Naive thymus-derived CD8-positive, alpha-beta T cell (primary cell): ENCODE results near the gene GDF11. TPM values are rescaled to one million over a fixed set of nuclear protein-coding genes. Genes with fewer than 3 reads are reported as not detected.

Experiments used
- ATAC-seq, 2 donors: fragments of 150-1000 bp; cut with Tn5 transposase in 1 of 2; sonication (Bioruptor Pico), chemical (Tn5 transposase) in 1 of 2; 1 replicate in 1 of 2; 2 replicates in 1 of 2; pipeline ENCODE4 v1.10.0; 2021; ENCODE audit warnings: mild to moderate bottlenecking in 2 of 2, moderate library complexity in 2 of 2
- POLR2A ChIA-PET: fragments of 350-600 bp; sonication (Branson Sonifier 250); formaldehyde crosslinking; loops from one replicate; lab custom pipeline; 2021; ENCODE audit warnings: antibody characterized with exemption; lab: Charles Lee
- DNase-seq, 10 donors: peaks; one replicate each; pipeline versions ENCODE4 v3.0.0 to v3.0.0-alpha.2; 2020 to 2022
- H3K27ac Mint-ChIP-seq, 10 donors: one replicate each; pipeline ENCODE4 v1.8.0; 2020 to 2022; ENCODE audit warnings: mild to moderate bottlenecking in 10 of 10, mixed read lengths in 10 of 10, moderate library complexity in 4 of 10, inconsistent platforms in 1 of 10
- H3K27me3 Mint-ChIP-seq, 5 donors: one replicate each; pipeline ENCODE4 v1.8.0; 2021 to 2022; ENCODE audit warnings: mixed read lengths in 5 of 5
- H3K36me3 Mint-ChIP-seq, 3 donors: one replicate each; pipeline ENCODE4 v1.8.0; 2020 to 2022; ENCODE audit warnings: mixed read lengths in 3 of 3, mild to moderate bottlenecking in 2 of 3, inconsistent platforms in 1 of 3
- H3K4me1 Mint-ChIP-seq, 4 donors: one replicate each; pipeline ENCODE4 v1.8.0; 2021 to 2022; ENCODE audit warnings: mixed read lengths in 4 of 4
- H3K4me3 Mint-ChIP-seq, 10 donors: one replicate each; pipeline ENCODE4 v1.8.0; 2020 to 2022; ENCODE audit warnings: mild to moderate bottlenecking in 10 of 10, mixed read lengths in 10 of 10, moderate library complexity in 6 of 10, inconsistent platforms in 1 of 10
- H3K9me3 Mint-ChIP-seq, 9 donors: one replicate each; pipeline ENCODE4 v1.8.0; 2020 to 2022; ENCODE audit warnings: mixed read lengths in 9 of 9, mild to moderate bottlenecking in 3 of 9, inconsistent platforms in 1 of 9, moderate library complexity in 1 of 9
- polyA plus RNA-seq, 3 donors: library from polyadenylated mRNA; unstranded; fragments of 300-500 nt; fragmentation: Illumina TruSeq; gene quantifications; one replicate each; pipeline ENCODE4 v1.2.3, GENCODE V29; 2021
- total RNA-seq, 8 experiments: library from RNA in 2 of 8; stranded (reverse) in 2 of 8; gene quantifications; one replicate each; pipeline ENCODE4 v1.2.3 and lab custom pipeline; 2021 to 2026

Gene GDF11
- total and polyA plus RNA-seq, 5 experiments from 2014 or later = 0.82 to 7.7 (median 1.5) TPM

DNA sequence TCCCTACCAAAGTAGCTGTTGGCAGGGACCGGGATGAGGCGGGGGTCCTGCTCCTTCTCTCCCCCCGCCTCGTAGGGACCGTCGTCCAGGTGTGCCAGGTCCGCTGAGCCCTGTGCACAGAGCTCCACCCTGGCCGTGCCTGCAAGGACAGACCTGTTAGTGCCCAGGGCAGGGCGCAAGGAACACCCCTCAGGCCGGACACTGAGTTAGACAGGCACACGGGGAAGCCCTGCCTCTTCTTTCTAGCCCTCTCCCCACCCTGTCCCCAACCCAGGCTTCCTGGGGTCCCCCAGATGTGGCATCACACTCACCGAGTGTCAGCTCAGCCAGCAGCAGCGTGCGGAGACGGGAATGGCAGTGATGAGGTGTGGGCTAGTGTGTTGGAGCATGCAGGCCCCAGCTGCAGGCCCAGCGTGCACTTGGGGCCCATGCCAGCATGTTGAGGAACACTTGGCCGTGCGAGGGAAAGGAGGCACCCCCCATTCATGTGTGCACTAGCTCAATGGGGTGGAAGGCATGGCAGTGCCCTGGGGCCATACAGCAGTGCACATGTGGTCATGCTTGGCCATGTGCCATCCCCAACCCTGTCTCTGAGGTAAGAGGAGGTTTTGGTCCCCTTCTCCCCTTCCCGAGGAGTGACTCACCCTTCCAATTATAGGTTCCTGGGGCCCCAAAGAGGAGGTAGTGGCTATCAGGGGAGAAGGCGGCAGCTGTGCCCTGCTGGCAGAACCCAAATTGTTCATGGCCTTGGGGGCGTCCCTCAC is 42.5 kb upstream of the GDF11 start:
- Mint-ChIP-seq H3K4me3 (no peak overlapping the region), H3K27ac (no peak overlapping the region), H3K9me3 (no peaks in the 10 kb centered on the region), H3K4me1 (peaks cover 0 to 2% (median under 1%) of the 10 kb centered on the region in 4 donors), H3K27me3 (no peaks in the 10 kb centered on the region), H3K36me3 (no peaks in the 10 kb centered on the region)
- POLR2A ChIA-PET = no interaction called here
- peak in 1 of 10 donors; percentile 55 for DNase-seq
- no peak for ATAC-seq

DNA sequence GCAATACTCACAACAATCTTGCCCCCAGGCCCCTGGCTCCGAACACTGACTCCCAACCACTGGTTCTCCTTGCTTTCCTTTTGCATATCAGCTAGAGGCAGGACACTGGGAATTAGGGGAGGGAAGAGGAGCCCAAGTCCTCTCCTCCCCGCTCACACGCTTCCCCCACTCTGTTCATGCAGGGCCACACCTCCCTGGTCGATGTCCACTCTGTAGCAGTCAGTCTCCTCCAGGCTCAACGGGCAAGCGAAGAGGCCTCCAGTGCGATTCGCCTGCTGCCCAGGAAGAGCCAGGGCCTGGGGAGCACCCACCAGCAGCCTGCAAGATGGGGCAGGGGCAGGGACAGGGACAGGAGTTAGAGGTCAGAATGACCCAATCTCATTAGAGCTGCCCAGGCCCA is 40.1 kb upstream of the GDF11 start:
- POLR2A ChIA-PET = no interaction called here
- no peaks in the 10 kb centered on the region for H3K36me3 Mint-ChIP-seq
- H3K27me3 Mint-ChIP-seq = peaks cover 0 to 12% (median 7%) of the 10 kb centered on the region in 5 donors
- H3K9me3 Mint-ChIP-seq = no peaks in the 10 kb centered on the region
- H3K27ac Mint-ChIP-seq = peak overlapping the region in 1 of 10 donors; percentile 37
- DNase-seq (peak in 1 of 10 donors; percentile 54), ATAC-seq (no peak)
- no peak overlapping the region for H3K4me3 Mint-ChIP-seq
- H3K4me1 Mint-ChIP-seq = peaks cover 5 to 8% (median 7%) of the 10 kb centered on the region in 4 donors

DNA sequence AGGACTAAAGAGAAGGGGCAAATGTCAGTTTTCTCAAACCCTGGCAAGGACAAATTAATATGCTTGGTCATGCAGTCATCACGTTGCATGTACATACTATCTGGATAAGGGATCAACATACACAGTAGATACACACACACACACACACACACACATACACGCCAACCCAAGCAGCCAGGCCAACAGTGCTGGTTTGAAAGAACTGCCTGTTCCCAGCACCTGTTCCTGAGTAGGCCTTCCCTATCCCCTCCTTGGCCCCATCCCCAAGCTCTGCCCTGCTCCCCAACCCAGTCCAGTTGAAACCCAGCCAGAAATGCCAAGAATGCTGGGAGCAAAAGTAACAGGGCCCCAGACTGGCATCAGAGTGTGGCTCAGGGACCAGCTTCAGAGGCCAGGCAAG is 39.6 kb upstream of the GDF11 start:
- Mint-ChIP-seq H3K4me3 (no peak overlapping the region), H3K27ac (peak overlapping the region in 1 of 10 donors; percentile 37), H3K27me3 (peaks cover 0 to 16% (median 10%) of the 10 kb centered on the region in 5 donors), H3K36me3 (no peaks in the 10 kb centered on the region), H3K4me1 (peaks cover 9 to 13% (median 10%) of the 10 kb centered on the region in 4 donors), H3K9me3 (no peaks in the 10 kb centered on the region)
- DNase-seq (no peak), ATAC-seq (no peak)
- POLR2A ChIA-PET = no interaction called here

DNA sequence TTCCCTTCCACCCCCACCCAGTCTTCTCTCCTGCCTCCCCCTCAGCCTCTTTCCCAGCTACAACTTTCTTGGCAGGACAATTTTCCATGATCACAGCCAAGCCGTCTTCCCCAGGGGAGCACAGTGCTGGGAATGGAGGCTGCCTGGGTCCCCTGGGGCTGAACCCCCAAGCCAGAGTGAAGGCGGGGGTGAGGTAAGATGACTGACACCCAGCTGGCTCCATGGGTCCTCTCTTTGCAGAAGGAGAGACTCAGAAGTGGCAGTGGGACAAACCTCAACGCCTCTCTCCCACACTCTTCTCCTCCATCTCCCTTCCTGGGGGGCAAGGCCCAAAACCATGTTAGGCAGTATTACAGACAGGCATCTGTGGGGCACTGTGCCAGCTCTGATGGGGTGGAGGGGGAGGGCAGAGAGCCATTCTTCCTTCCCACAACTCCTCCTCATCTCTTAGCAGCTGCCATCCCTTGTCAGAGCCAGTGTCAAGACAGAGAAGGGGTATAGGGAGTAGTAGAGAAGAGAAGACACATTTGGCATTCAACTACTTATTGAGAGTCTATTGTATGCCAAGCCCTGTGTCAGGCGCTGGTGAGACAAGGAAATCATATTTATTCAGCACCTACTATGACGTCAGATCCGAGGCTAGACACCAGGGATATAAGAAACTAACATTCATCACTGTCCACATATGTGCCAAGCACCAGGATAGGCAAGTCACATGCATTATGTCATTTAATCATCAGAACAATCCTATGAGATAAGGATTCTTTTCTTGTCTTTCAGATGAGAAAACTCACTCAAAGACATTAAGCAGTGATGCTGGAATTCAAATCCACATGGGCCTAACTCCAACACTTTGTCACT is 38.8 kb upstream of the GDF11 start:
- Mint-ChIP-seq H3K4me1 (peaks cover 17 to 21% (median 17%) of the 10 kb centered on the region in 4 donors), H3K27ac (peak overlapping the region in 1 of 10 donors; percentile 70), H3K9me3 (no peaks in the 10 kb centered on the region), H3K4me3 (no peak overlapping the region), H3K27me3 (peaks cover 3 to 25% (median 15%) of the 10 kb centered on the region in 5 donors), H3K36me3 (no peaks in the 10 kb centered on the region)
- POLR2A ChIA-PET = no interaction called here
- ATAC-seq (no peak), DNase-seq (peak in 1 of 10 donors; percentile 14)

DNA sequence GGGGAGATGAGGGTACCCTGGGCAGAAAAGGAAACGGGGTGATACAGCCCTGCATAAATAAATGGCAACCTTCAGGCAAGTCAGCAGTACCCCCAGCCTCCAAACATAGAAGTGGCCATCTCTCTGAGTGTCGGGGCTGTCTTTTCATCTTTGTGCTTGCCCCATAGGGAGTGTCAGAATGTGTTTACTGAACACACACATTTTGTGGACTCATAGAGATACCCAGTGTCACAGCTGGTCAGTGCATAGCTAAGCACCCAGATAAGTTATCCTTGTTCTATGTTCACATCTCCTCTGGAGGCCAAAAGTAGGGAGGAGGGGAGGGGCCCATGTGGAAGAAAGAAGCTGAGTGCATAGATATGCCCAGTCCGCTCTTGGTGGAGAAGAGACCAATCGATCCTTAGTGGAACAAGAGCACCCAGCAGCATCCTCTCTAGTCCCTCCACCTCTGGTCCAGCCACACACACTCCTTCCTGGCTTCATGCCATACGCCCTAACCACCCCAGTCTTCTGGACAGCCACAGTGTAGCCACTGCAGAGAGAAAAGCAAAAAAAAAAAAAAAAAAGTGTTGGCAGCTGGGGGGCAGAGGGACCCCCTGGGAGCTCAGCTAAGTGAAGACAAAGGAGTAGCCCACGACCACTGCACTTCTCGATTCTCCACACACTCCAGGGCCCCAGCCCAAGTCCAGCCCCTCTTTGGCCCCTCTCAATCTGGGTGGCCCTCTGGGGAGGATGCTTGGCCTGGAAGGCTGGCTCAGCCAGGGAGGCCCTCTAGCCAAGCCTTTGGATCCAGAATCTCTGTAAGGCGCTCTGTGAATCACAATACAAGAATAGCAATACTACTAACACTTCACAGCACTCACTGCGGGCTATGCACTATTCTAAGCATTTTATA is 37.9 kb upstream of the GDF11 start:
- POLR2A ChIA-PET = interaction anchor here (0.6 to 2.0 kb wide), 3 partner anchors 11 to 38 kb away, joined by 3 to 5 read pairs (median 3); partner anchors contain the start of genes BLOC1S1 and GDF11
- Mint-ChIP-seq H3K4me3 (no peak overlapping the region), H3K4me1 (peaks cover 17 to 23% (median 19%) of the 10 kb centered on the region in 4 donors), H3K27me3 (peaks cover 5 to 32% (median 21%) of the 10 kb centered on the region in 5 donors), H3K36me3 (no peaks in the 10 kb centered on the region), H3K27ac (peak overlapping the region in 1 of 10 donors; percentile 16), H3K9me3 (no peaks in the 10 kb centered on the region)
- peak in 1 of 10 donors; percentile 19 for DNase-seq
- ATAC-seq = no peak

DNA sequence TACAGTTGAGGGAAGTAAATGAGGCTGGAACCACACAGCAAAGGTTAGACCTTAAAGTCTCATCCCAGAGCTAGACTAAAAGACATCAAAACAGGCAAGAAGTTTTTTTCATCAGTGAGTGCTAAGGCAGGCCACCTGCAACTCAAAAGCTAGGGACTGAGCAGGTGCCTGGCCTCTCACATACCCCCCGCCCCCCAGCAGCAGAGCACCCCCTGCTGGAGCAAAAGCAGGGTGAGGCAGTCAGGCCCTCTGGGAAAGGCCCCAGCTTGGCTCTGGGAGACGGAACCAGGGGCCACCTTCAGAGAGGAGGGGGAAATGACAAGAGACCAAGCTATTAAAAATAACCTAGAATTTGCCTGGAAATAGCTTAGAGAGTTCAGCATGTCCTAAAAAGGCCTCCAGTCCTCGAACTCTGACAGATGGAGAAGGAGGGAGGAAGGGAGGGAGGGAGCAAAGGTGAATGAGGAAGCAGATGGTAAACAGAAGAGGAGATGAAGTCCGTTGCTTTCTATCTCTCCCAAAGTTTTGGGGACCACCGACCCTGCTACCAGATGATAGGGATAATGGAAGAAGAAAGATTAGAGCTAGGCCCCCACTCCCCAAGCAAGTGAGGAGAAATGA is 37.0 kb upstream of the GDF11 start:
- peak overlapping the region in 1 of 10 donors; percentile 22 for H3K27ac Mint-ChIP-seq
- no peaks in the 10 kb centered on the region for H3K36me3 Mint-ChIP-seq
- POLR2A ChIA-PET = interaction anchor here (0.6 to 2.0 kb wide), 4 partner anchors 10 to 222 kb away, joined by 3 to 7 read pairs (median 4); partner anchors contain the start of genes BLOC1S1 and GDF11
- H3K9me3 Mint-ChIP-seq = no peaks in the 10 kb centered on the region
- DNase-seq = no peak
- peak overlapping the region in 5 of 10 donors; percentile 6 to 45 (median 34) for H3K4me3 Mint-ChIP-seq
- peaks cover 5 to 32% (median 21%) of the 10 kb centered on the region in 5 donors for H3K27me3 Mint-ChIP-seq
- H3K4me1 Mint-ChIP-seq = peaks cover 17 to 23% (median 19%) of the 10 kb centered on the region in 4 donors
- ATAC-seq = peak in 1 of 2 donors; percentile 46

DNA sequence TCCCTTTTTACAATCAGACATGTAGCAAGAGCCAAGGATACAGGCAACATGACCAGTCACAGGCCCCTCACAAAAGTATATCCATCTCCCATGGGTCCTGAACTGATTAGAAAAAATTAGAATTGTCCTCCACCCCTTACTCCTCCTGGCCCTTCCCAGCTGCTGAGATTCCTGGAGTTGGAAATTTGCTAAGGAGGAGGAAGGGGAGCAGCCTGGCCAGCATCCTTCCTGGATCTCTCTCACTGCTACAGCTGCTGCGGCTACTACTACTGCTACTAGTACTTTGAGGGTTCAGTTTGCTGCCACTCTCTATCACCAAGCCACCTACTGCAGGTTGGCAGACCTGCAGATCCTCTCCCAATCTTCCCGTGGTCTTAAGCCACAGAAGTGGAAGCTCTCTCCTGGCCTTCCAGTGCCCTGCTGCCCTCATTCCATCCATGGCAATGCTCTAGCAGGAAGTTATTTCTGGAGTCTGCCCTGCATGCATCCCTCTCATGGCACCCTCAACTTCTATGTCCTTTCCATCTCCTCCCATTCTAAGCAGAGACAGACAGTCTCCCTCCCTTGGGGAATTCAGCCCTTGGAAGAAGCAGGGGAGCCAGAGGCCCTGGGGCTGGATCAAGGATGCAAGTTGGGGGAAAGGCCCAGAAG is 36.2 kb upstream of the GDF11 start:
- Mint-ChIP-seq H3K9me3 (no peaks in the 10 kb centered on the region), H3K4me3 (peak overlapping the region; percentile 68 to 92 (median 80)), H3K27ac (peak overlapping the region in 2 of 10 donors; percentile 33 to 38), H3K4me1 (peaks cover 17 to 23% (median 19%) of the 10 kb centered on the region in 4 donors), H3K36me3 (no peaks in the 10 kb centered on the region), H3K27me3 (peaks cover 5 to 32% (median 21%) of the 10 kb centered on the region in 5 donors)
- peak in 1 of 10 donors; percentile 21 for DNase-seq
- ATAC-seq = no peak
- POLR2A ChIA-PET = interaction anchor here (0.6 to 2.0 kb wide), 3 partner anchors 9 to 222 kb away, joined by 3 to 7 read pairs (median 5); partner anchors contain the start of gene BLOC1S1

DNA sequence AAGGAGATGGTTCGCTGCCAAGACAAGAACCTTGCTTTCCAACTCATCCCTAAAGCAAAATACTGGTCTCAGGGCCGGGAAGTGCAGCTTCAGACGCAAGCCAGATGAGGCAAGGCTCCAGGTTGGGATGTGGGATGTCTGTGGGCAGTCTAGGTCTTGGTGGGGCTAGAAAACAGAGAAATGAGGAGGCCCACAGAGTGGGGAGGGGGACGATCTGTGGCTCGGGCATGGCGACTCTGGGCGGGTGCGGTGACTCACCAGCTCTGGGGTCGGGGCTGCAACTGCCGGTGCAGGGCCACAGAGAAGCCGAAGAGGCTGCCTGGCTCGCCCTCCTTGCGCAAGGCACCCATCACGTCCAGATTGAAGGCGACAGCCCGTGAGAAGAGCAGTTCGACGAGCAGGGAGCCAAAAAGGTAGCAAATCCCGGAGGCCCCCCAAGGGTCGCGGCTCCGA is 35.7 kb upstream of the GDF11 start:
- no peaks in the 10 kb centered on the region for H3K36me3 Mint-ChIP-seq
- POLR2A ChIA-PET = interaction anchor here (0.6 to 2.0 kb wide), 2 partner anchors 10 to 255 kb away, joined by 3 to 5 read pairs; no protein-coding TSS in a partner anchor
- no peaks in the 10 kb centered on the region for H3K9me3 Mint-ChIP-seq
- ATAC-seq (peak; percentile 45 to 56), DNase-seq (peak in 1 of 10 donors; percentile 58)
- H3K27ac Mint-ChIP-seq = peak overlapping the region in 1 of 10 donors; percentile 38
- H3K4me1 Mint-ChIP-seq = peaks cover 17 to 23% (median 19%) of the 10 kb centered on the region in 4 donors
- H3K27me3 Mint-ChIP-seq = peaks cover 5 to 32% (median 24%) of the 10 kb centered on the region in 5 donors
- H3K4me3 Mint-ChIP-seq = peak overlapping the region; percentile 68 to 92 (median 80)

DNA sequence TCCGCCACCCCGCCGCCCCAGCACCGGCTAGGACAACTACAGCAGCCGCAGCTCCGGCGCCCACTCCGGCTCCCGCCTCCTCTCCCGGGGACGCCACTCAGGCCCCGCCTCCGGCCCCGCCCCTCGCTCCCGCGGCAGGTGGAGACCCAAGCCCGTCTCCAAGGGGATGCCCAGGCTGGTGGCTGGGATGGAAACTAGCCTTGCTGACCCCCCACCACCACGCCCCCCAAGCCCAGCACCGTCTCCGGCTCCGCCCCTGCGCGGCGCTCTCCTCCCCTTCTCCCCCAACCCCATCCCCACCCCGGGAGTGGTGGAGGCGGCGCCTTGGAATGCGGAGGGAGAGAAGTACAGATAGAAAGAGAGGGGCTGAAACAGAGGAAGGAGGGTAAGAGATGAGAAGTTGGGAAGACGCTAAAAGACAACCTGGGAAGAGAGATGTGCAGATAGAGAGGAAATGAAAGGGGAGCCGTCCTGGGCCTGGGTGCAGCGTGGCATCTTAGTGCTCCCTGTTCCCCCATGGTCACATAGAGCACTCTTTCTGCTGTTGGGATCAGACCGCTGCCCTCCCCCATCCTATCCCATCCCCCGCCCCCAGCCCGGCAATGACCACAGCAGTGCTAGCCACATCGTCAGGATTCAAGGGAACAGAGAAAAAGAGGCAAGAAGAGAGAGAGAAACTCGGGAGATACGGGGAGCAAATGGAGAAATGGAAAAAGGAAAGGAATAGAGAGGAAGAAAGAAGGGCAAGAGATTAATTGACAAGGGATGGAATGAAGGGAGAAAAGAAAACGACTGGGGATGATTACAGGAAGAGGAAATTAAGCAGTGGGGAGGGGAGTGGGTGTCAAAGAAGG is 34.9 kb upstream of the GDF11 start, which contains the start of gene ITGA7:
ITGA7 (minus strand) TSS at position 64 of the 854 bp plus-strand sequence. CDS start 222 bp downstream, outside the sequence.
- peak within 1 kb of the TSS in 6 of 10 donors; percentile 21 to 64 (median 36) for H3K27ac Mint-ChIP-seq
- peak within 1 kb of the TSS; percentile 73 to 92 (median 84) for H3K4me3 Mint-ChIP-seq
- DNase-seq = peak in 9 of 10 donors; percentile 25 to 74 (median 46)
- peak; percentile 72 to 90 for ATAC-seq
- H3K4me1 Mint-ChIP-seq = peaks cover 17 to 23% (median 20%) of the 10 kb centered on the region in 4 donors
- H3K9me3 Mint-ChIP-seq = no peaks in the 10 kb centered on the region
- no peaks in the 10 kb centered on the region for H3K36me3 Mint-ChIP-seq
- POLR2A ChIA-PET = interaction anchor here (0.6 kb wide), 1 partner anchor 255 kb away, joined by 3 read pairs; no protein-coding TSS in a partner anchor
- peaks cover 5 to 32% (median 24%) of the 10 kb centered on the region in 5 donors for H3K27me3 Mint-ChIP-seq
